Fibroblast of skin of abdomen (primary cell): ENCODE data around the gene SERPINC1.
"Not testable (repeated sequence)": the region's sequence is repeated elsewhere in the genome, so short reads cannot be mapped to it uniquely, and the experiment has no call there.

ENCODE experiments used
- DNase-seq: peaks from one replicate; pipeline ENCODE4 v3.0.0-alpha.2; 2013

The SERPINC1 gene

DNA sequence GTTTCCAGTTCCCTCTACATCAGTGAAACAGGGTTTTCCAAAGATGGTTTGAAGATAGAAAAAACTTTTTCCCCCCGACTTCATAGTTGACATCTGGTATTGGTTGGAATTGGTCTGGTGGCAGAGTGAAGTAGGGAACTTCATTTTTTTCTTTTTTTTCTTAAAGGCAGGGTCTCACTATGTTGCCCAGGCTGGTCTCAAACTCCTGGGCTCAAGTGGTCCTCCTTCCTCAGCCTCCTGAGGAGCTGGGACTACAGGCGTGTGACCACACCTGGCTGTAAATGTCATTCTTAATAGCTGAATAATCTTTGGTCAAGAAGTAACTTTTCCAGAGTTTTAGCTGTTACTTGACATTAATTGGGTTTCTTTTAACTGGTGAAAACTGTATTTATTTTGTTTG is 27.2 kb downstream of the SERPINC1 start:
- DNase-seq, result no peak

- DNase-seq, result no peak
Measured at GRCh38 chr1:173888749-173889148, 28.4 kb downstream of the SERPINC1 start.

- no peak for DNase-seq
Measured at GRCh38 chr1:173887627-173888026, 29.5 kb downstream of the SERPINC1 start.

- no peak for DNase-seq
Measured at GRCh38 chr1:173886746-173887611, 30.1 kb downstream of the SERPINC1 start.

DNA sequence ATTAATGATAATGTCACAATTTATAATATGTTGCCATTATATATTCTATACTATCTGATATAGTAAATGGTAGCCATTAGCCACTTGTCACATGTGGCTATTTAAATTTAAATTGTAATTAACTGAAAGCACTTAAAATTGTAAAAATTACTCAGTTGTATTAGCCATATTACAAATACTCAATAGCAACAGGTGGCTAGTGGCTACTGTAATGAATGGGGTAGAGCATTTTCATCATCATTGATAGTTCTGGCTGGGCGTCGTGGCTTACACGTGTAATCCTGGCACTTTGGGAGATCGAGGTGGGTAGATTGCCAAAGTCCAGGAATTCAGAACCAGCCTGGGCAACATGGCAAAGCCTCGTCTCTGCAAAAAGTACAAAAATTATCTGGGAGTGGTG is 32.4 kb downstream of the SERPINC1 start:
- no peak for DNase-seq

- DNase-seq, result not testable (repeated sequence)
Measured at GRCh38 chr1:173881117-173881516, 36.0 kb downstream of the SERPINC1 start.

DNA sequence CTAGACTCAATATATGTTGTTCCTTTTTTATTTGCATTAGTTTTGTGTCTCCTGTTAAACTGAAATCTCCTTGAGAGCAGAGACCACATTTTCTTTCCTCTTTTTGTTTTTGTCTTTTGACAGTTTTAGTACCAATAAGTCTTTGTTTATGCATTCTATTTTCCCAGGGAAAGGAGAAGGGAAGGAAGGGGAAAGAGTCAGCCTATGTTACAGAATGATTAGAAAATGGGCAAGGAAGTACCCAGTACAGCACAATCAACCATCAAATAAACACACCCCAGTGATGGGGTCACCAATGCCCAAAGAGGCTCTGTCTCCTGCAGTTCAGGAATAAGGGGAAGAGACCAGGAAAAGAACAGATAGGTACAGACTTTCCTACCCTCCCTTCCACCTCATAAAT is 38.9 kb downstream of the SERPINC1 start:
- no peak for DNase-seq

GRCh38 chr1:173876732-173877131 is 40.4 kb downstream of the SERPINC1 start:
- no peak for DNase-seq

DNA sequence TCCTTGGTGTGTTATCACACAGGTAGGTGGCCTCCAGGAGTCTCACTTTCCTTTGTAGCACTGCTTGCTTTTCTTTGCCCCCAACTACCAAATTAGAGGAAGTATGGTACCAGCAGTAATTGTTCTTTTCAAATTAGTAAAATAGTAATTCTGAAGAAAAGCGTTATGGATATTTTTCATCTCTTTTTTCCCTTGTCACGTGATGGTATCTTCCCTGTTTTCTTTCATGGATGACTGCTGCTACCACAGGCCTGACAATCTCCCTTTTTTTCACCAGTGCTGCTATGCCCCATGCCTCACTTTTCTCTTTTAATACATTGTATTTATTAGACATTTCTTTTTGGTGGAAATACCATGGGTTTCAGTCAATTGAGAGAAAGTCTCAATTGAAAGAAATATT is 45.6 kb downstream of the SERPINC1 start:
- DNase-seq, result no peak

GRCh38 chr1:173871091-173871490 is 46.0 kb downstream of the SERPINC1 start:
- DNase-seq, result no peak

DNA sequence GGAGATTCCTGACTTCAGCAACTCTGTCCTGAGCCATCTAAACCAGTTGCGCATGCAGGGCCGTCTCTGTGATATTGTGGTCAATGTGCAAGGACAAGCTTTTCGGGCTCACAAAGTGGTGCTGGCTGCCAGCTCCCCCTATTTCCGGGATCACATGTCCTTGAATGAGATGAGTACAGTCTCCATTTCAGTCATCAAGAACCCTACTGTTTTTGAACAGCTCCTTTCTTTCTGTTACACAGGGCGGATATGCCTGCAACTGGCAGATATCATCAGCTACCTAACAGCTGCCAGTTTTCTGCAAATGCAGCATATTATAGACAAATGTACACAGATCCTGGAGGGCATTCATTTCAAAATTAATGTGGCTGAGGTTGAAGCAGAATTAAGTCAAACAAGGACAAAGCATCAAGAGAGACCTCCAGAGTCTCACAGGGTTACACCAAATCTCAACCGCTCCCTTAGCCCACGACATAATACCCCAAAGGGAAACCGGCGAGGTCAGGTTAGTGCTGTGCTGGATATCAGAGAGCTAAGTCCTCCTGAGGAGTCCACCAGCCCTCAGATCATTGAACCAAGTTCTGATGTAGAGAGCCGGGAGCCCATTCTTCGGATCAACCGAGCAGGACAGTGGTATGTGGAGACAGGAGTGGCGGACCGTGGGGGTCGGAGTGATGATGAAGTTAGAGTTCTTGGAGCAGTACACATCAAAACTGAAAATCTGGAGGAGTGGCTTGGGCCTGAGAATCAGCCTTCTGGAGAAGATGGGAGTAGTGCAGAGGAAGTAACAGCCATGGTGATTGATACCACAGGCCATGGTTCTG is 46.7 kb downstream of the SERPINC1 start:
- no peak for DNase-seq

GRCh38 chr1:173869021-173869359 is 48.1 kb downstream of the SERPINC1 start:
- no peak for DNase-seq

GRCh38 chr1:173868266-173869020 is 48.7 kb downstream of the SERPINC1 start, which contains the start of gene ZBTB37:
TSS of gene ZBTB37 (plus strand) at chr1:173868380. CDS start at chr1:173870226, 1,846 bp downstream.
- DNase-seq, result peak; percentile 70

GRCh38 chr1:173867753-173868265 is 49.3 kb downstream of the SERPINC1 start, which contains the start of gene GAS5:
TSS of gene GAS5 (minus strand) at chr1:173867989.
- peak; percentile 100 for DNase-seq

- DNase-seq, result no peak
Measured at GRCh38 chr1:173867141-173867752, 49.9 kb downstream of the SERPINC1 start.

GRCh38 chr1:173866413-173867115 is 50.6 kb downstream of the SERPINC1 start:
- DNase-seq, result no peak

DNA sequence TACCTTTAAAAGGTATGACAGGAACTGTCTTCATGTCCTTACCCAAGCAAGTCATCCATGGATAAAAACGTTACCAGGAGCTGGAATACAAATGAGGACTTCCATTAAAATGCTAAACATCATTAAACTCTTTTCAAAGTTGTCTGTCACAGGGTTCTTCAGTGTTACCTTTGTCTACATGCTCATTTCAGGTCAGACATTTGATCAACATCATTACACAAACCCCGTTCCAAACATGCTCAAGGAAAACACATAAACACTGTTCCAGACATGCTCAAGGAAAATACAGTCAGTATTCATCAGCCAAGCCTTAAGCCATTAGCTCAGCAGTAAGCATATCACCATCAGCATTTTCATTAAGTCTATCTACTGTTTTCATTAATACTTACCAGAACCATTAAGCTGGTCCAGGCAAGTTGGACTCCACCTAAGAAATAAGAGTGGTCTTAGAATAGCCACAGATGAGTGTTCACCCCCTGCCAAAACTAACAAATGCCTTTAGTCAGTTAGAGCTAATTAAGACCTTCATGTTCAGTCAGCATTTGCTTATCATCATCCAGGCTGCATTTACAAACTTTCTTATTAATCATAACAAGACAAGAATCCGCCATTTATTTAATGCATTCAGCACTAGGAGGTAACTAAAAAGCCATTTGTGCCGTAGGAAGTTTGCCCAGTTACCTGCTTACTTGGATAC is 51.5 kb downstream of the SERPINC1 start:
- no peak for DNase-seq

GRCh38 chr1:173864179-173864867 is 52.8 kb downstream of the SERPINC1 start:
- DNase-seq, result no peak

GRCh38 chr1:173863224-173864161 is 53.6 kb downstream of the SERPINC1 start:
- DNase-seq, result no peak
